ENCODE data around the gene GUCA1A.

DNA sequence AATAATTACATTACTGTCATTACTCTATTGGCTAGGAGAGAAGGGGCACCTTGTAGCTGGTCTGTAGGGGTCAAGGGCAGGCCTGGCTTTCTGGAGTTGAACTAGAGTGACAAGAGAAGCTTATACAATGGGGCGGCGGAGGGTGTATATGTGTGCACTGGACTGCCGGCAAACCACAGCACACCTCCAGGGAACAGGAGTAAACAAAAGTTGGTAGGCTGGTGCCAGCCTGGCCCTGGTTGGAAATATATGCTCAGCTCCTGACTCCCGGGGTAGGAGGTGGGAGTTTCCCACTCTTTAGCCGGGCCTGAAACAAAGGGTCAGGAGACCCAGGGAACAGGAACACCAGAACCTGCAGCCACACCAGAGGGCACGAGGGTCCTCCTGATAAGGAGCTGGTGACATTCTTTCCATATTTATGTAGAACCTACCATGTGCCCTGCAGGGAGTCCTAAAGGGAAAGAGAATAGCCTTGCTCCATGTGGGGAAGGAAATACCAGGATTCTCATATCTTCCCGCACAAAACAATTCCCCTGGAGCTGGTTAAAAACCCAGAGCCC is 35.9 kb upstream of the GUCA1A start:
- TF ChIP-seq, protein P1, sequence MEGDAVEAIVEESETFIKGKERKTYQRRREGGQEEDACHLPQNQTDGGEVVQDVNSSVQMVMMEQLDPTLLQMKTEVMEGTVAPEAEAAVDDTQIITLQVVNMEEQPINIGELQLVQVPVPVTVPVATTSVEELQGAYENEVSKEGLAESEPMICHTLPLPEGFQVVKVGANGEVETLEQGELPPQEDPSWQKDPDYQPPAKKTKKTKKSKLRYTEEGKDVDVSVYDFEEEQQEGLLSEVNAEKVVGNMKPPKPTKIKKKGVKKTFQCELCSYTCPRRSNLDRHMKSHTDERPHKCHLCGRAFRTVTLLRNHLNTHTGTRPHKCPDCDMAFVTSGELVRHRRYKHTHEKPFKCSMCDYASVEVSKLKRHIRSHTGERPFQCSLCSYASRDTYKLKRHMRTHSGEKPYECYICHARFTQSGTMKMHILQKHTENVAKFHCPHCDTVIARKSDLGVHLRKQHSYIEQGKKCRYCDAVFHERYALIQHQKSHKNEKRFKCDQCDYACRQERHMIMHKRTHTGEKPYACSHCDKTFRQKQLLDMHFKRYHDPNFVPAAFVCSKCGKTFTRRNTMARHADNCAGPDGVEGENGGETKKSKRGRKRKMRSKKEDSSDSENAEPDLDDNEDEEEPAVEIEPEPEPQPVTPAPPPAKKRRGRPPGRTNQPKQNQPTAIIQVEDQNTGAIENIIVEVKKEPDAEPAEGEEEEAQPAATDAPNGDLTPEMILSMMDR (IDR thresholded peaks at IDR 0.05) = no peak
- no peak for TF ChIP-seq ZFX (IDR thresholded peaks at IDR 0.05; ENCODE audit: borderline replicate concordance)
